Esophagus muscularis mucosa (tissue), 4 donors: Measurements from ENCODE around the gene CNDP1.

Experiments used
- CTCF ChIP-seq, 3 experiments: fragments of 200-600 bp in 2 of 3; fragments of 450-650 bp in 1 of 3; sonication (generic) in 2 of 3; IDR thresholded peaks; one replicate each; pipeline ENCODE4 v1.5.1; 2017 to 2019; ENCODE audit warnings: antibody characterized with exemption in 3 of 3, mild to moderate bottlenecking in 2 of 3, moderate library complexity in 1 of 3
- EP300 ChIP-seq: sonication (generic); formaldehyde crosslinking; IDR thresholded peaks from one replicate; pipeline ENCODE4 v1.6.1; 2017; ENCODE audit warnings: antibody characterized with exemption
- POLR2A ChIP-seq: fragments of 450-650 bp; IDR thresholded peaks from one replicate; pipeline ENCODE4 v1.6.1; 2017; ENCODE audit warnings: antibody characterized with exemption, moderate library complexity, mild to moderate bottlenecking, low read depth

- TF ChIP-seq CTCF (IDR thresholded peaks at IDR 0.05) (no peak), POLR2A (no peak), EP300 (no peak)
Measured at GRCh38 chr18:74626049-74626874, 92.0 kb downstream of the CNDP1 start.
